ENCODE data around the gene TTLL11. TPM values are rescaled to one million over a fixed set of nuclear protein-coding genes. Genes with fewer than 3 reads are reported as not detected.

TTLL11 gene
- total and polyA plus RNA-seq, 7 experiments from 2014 or later = 3.0 to 8.6 (median 4.4) TPM

DNA sequence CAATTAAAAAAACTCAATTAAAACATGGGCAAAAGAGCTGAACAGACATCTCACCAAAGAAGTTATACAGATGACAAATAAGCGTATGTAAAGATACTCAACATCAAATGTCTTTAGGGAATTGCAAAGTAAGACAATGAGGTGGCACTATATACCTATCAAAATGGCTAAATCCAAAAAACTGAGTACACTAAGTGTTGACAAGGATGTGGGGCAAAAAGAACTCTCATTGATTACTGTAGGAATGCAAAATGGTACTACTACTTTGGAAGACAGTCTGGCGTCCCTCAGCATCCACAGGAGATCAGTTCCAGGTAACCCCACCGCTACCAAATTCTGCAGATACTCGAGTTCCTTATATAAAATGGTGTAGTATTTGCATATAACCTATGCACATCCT, 243.6 kb downstream of the TTLL11 start:
- ChIA-PET CTCF (no interaction called here), POLR2A (no interaction called here)
- Histone ChIP-seq H3K4me3 (ENCODE audit: low read length) (no peak overlapping the region), H3K27ac (ENCODE audit: low read depth, low read length) (no peak overlapping the region), H3K4me1 (ENCODE audit: control insufficient read depth in 2 of 2, insufficient read depth in 2 of 2, low read length in 2 of 2) (no peaks in the 10 kb centered on the region), H3K27me3 (ENCODE audit: control insufficient read depth in 2 of 2, insufficient read depth in 2 of 2, low read length in 2 of 2) (no peaks in the 10 kb centered on the region), H3K9me3 (ENCODE audit: control insufficient read depth in 2 of 3, low read length in 3 of 3) (no peaks in the 10 kb centered on the region), H3K36me3 (ENCODE audit: control insufficient read depth in 2 of 3, insufficient read depth in 3 of 3, low read length in 3 of 3) (no peaks in the 10 kb centered on the region)
- peaks cover 0 to 7% (median 0%) of the 10 kb centered on the region in 5 donors for H3K27me3 Mint-ChIP-seq
- no peak for ATAC-seq
- H3K4me1 Mint-ChIP-seq = no peaks in the 10 kb centered on the region
- intact Hi-C loops (cut with micrococcal nuclease) = no loop called here
- DNase-seq = no peak
- peaks cover 0 to 38% (median 14%) of the 10 kb centered on the region in 11 donors for H3K9me3 Mint-ChIP-seq
- no peak overlapping the region for H3K4me3 Mint-ChIP-seq
- H3K36me3 Mint-ChIP-seq = peaks cover 0 to 13% (median 8%) of the 10 kb centered on the region in 5 donors
- H3K27ac Mint-ChIP-seq = no peak overlapping the region

- DNase-seq (no peak), ATAC-seq (no peak)
- H3K4me3 Mint-ChIP-seq = no peak overlapping the region
- POLR2A ChIA-PET = no interaction called here
- Histone ChIP-seq H3K9me3 (ENCODE audit: control insufficient read depth in 2 of 3, low read length in 3 of 3) (no peaks in the 10 kb centered on the region), H3K4me1 (ENCODE audit: control insufficient read depth in 2 of 2, insufficient read depth in 2 of 2, low read length in 2 of 2) (no peaks in the 10 kb centered on the region), H3K27ac (ENCODE audit: low read depth, low read length) (no peak overlapping the region), H3K4me3 (ENCODE audit: low read length) (no peak overlapping the region), H3K27me3 (ENCODE audit: control insufficient read depth in 2 of 2, insufficient read depth in 2 of 2, low read length in 2 of 2) (no peaks in the 10 kb centered on the region), H3K36me3 (ENCODE audit: control insufficient read depth in 2 of 3, insufficient read depth in 3 of 3, low read length in 3 of 3) (no peaks in the 10 kb centered on the region)
- intact Hi-C loops (cut with micrococcal nuclease) = no loop called here
- H3K4me1 Mint-ChIP-seq = peaks cover 0 to 4% (median 0%) of the 10 kb centered on the region in 7 donors
- H3K9me3 Mint-ChIP-seq = peaks cover 0 to 45% (median 16%) of the 10 kb centered on the region in 11 donors
- peaks cover 0 to 12% (median 0%) of the 10 kb centered on the region in 5 donors for H3K27me3 Mint-ChIP-seq
- CTCF ChIA-PET = no interaction called here
- no peak overlapping the region for H3K27ac Mint-ChIP-seq
- peaks cover 0 to 20% (median 12%) of the 10 kb centered on the region in 5 donors for H3K36me3 Mint-ChIP-seq
Observed at GRCh38 chr9:121844562-121844961, 248.5 kb downstream of the TTLL11 start.

- peaks cover 0 to 12% (median 0%) of the 10 kb centered on the region in 5 donors for H3K27me3 Mint-ChIP-seq
- peaks cover 0 to 40% (median 12%) of the 10 kb centered on the region in 11 donors for H3K9me3 Mint-ChIP-seq
- ATAC-seq = no peak
- Histone ChIP-seq H3K4me3 (ENCODE audit: low read length) (no peak overlapping the region), H3K27me3 (ENCODE audit: control insufficient read depth in 2 of 2, insufficient read depth in 2 of 2, low read length in 2 of 2) (no peaks in the 10 kb centered on the region), H3K4me1 (ENCODE audit: control insufficient read depth in 2 of 2, insufficient read depth in 2 of 2, low read length in 2 of 2) (no peaks in the 10 kb centered on the region), H3K27ac (ENCODE audit: low read depth, low read length) (no peak overlapping the region), H3K36me3 (ENCODE audit: control insufficient read depth in 2 of 3, insufficient read depth in 3 of 3, low read length in 3 of 3) (no peaks in the 10 kb centered on the region), H3K9me3 (ENCODE audit: control insufficient read depth in 2 of 3, low read length in 3 of 3) (no peaks in the 10 kb centered on the region)
- ChIA-PET POLR2A (no interaction called here), CTCF (no interaction called here)
- no peak overlapping the region for H3K4me3 Mint-ChIP-seq
- peaks cover 0 to 20% (median 12%) of the 10 kb centered on the region in 5 donors for H3K36me3 Mint-ChIP-seq
- intact Hi-C loops (cut with micrococcal nuclease) = no loop called here
- H3K4me1 Mint-ChIP-seq = peaks cover 0 to 4% (median 0%) of the 10 kb centered on the region in 7 donors
- DNase-seq = no peak
- H3K27ac Mint-ChIP-seq = no peak overlapping the region
Observed at GRCh38 chr9:121844098-121844497, 249.0 kb downstream of the TTLL11 start.

GRCh38 chr9:121842612-121842978, 250.5 kb downstream of the TTLL11 start:
- ATAC-seq (no peak), DNase-seq (no peak)
- no peak overlapping the region for H3K27ac Mint-ChIP-seq
- no peaks in the 10 kb centered on the region for H3K9me3 ChIP-seq (ENCODE audit: control insufficient read depth in 2 of 3, low read length in 3 of 3)
- ChIA-PET POLR2A (no interaction called here), CTCF (no interaction called here)
- no peak overlapping the region for H3K27ac ChIP-seq (ENCODE audit: low read depth, low read length)
- no peaks in the 10 kb centered on the region for H3K36me3 ChIP-seq (ENCODE audit: control insufficient read depth in 2 of 3, insufficient read depth in 3 of 3, low read length in 3 of 3)
- H3K4me3 ChIP-seq (ENCODE audit: low read length) = no peak overlapping the region
- H3K4me1 Mint-ChIP-seq = peaks cover 0 to 4% (median 0%) of the 10 kb centered on the region in 7 donors
- no peaks in the 10 kb centered on the region for H3K4me1 ChIP-seq (ENCODE audit: control insufficient read depth in 2 of 2, insufficient read depth in 2 of 2, low read length in 2 of 2)
- peaks cover 0 to 29% (median 7%) of the 10 kb centered on the region in 11 donors for H3K9me3 Mint-ChIP-seq
- peaks cover 0 to 12% (median 0%) of the 10 kb centered on the region in 5 donors for H3K27me3 Mint-ChIP-seq
- H3K27me3 ChIP-seq (ENCODE audit: control insufficient read depth in 2 of 2, insufficient read depth in 2 of 2, low read length in 2 of 2) = no peaks in the 10 kb centered on the region
- peaks cover 0 to 20% (median 12%) of the 10 kb centered on the region in 5 donors for H3K36me3 Mint-ChIP-seq
- H3K4me3 Mint-ChIP-seq = no peak overlapping the region
- intact Hi-C loops (cut with micrococcal nuclease) = no loop called here

- Mint-ChIP-seq H3K4me1 (peaks cover 0 to 4% (median 0%) of the 10 kb centered on the region in 7 donors), H3K27ac (no peak overlapping the region), H3K9me3 (peaks cover 0 to 29% (median 7%) of the 10 kb centered on the region in 11 donors), H3K4me3 (no peak overlapping the region), H3K36me3 (peaks cover 0 to 20% (median 12%) of the 10 kb centered on the region in 5 donors), H3K27me3 (peaks cover 0 to 12% (median 0%) of the 10 kb centered on the region in 5 donors)
- DNase-seq (no peak), ATAC-seq (no peak)
- Histone ChIP-seq H3K27me3 (ENCODE audit: control insufficient read depth in 2 of 2, insufficient read depth in 2 of 2, low read length in 2 of 2) (no peaks in the 10 kb centered on the region), H3K4me1 (ENCODE audit: control insufficient read depth in 2 of 2, insufficient read depth in 2 of 2, low read length in 2 of 2) (no peaks in the 10 kb centered on the region), H3K9me3 (ENCODE audit: control insufficient read depth in 2 of 3, low read length in 3 of 3) (no peaks in the 10 kb centered on the region), H3K4me3 (ENCODE audit: low read length) (no peak overlapping the region), H3K27ac (ENCODE audit: low read depth, low read length) (no peak overlapping the region), H3K36me3 (ENCODE audit: control insufficient read depth in 2 of 3, insufficient read depth in 3 of 3, low read length in 3 of 3) (no peaks in the 10 kb centered on the region)
- intact Hi-C loops (cut with micrococcal nuclease) = no loop called here
- CTCF ChIA-PET = no interaction called here
- POLR2A ChIA-PET = no interaction called here
Observed at GRCh38 chr9:121841771-121842611, 251.1 kb downstream of the TTLL11 start.

DNA sequence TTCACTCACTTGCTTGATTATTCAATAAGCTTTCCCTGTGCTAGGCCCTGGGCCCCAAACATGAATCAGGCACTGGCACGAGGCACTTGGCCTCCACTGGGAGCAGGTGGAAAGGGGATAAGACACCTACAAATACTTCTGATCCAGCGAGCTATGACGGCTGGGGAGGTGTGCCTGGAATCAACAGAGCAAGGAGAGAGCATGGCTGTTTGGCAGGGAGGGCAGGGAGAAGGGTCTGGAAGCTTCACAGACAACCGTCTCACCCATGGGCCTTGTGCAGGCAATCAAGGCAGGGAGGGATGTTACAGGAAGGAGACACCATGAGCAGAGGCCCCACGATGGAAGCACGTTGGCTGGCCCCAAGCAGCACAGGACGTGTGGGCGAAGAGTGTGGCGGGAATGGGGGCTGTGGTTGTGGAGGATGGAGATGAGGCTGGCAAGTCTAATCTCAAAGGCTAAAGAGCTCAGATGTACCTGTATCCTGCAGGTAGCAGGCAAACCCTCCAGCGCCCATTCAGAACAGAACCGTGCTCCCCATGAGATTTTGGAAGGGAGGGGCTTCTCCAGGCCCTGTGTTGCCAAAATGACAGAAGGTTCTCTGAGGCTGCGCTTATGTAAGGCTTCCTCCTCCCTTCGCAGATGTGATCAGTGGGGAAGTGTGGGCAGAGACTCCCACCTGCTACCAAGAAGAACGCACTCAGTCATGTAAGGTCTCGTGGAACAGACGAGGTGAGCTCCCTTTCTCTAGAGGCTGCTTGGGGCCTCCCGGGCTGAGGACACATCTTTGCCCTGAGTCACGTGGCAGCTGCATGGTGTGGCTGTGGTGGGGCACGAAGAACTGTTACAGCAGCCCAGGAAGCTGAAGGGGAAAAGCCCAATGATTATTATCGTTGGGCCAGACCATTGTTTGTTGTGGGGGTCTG, 252.0 kb downstream of the TTLL11 start:
- H3K27ac ChIP-seq (ENCODE audit: low read depth, low read length) = no peak overlapping the region
- POLR2A ChIA-PET = no interaction called here
- Mint-ChIP-seq H3K9me3 (peaks cover 0 to 23% (median 7%) of the 10 kb centered on the region in 11 donors), H3K27ac (peak overlapping the region in 1 of 9 donors; percentile 6), H3K27me3 (peaks cover 0 to 12% (median 0%) of the 10 kb centered on the region in 5 donors), H3K4me3 (no peak overlapping the region), H3K4me1 (peaks cover 0 to 4% (median 0%) of the 10 kb centered on the region in 7 donors), H3K36me3 (peaks cover 0 to 20% (median 11%) of the 10 kb centered on the region in 5 donors)
- CTCF ChIA-PET = no interaction called here
- H3K4me1 ChIP-seq (ENCODE audit: control insufficient read depth in 2 of 2, insufficient read depth in 2 of 2, low read length in 2 of 2) = no peaks in the 10 kb centered on the region
- no peaks in the 10 kb centered on the region for H3K36me3 ChIP-seq (ENCODE audit: control insufficient read depth in 2 of 3, insufficient read depth in 3 of 3, low read length in 3 of 3)
- intact Hi-C loops (cut with micrococcal nuclease) = no loop called here
- no peak for DNase-seq
- no peak overlapping the region for H3K4me3 ChIP-seq (ENCODE audit: low read length)
- no peaks in the 10 kb centered on the region for H3K27me3 ChIP-seq (ENCODE audit: control insufficient read depth in 2 of 2, insufficient read depth in 2 of 2, low read length in 2 of 2)
- no peaks in the 10 kb centered on the region for H3K9me3 ChIP-seq (ENCODE audit: control insufficient read depth in 2 of 3, low read length in 3 of 3)
- ATAC-seq = no peak

All from naive thymus-derived CD4-positive, alpha-beta T cell (primary cell).